T-helper 2 cell treated with Interferon-gamma antibody and Interleukin-4, amounts not matched to agents 100 ng/mL and 5 ng/mL, for 36 hours (primary cell): ENCODE results near the gene CSTB. TPM values are rescaled to one million over a fixed set of nuclear protein-coding genes. Genes with fewer than 3 reads are reported as not detected.

Experiments
- intact Hi-C: fragments of 100-400 bp; cut with micrococcal nuclease; formaldehyde crosslinking; loops from one replicate; pipeline ENCODE4 v1.15.1; 2023
- total RNA-seq: library from RNA; stranded (reverse); gene quantifications from 2 replicates; pipeline ENCODE4 v1.2.3, GENCODE V29; 2022

CSTB gene
- total RNA-seq, 1 donor from 2014 or later: 63.8 TPM

- intact Hi-C loops: no loop called here
These were observed 42.5 kb downstream of the CSTB start for GRCh38 chr21:43733529-43734071.

DNA sequence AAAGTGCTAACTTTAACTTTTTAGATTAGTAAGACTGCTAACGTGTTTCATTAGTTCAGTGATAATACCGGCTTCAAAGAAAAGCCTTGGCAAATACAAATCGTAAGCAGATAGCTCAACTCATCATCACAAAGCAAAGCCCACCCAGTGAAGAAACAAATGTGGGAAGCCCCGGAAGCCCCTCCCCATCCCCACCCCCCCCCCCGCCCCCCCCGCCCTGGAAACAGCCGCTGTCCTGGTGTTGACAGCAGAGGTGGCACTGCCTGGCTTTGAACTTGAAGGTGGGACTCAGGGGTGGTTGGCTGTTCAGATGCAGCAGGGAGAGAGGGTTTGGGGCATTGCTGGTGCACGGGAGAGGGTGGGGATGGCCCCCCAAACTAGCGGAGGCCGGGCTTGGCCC lies 43.0 kb downstream of the CSTB start:
- intact Hi-C loops: no loop called here

- intact Hi-C loops: no loop called here
These were observed 44.0 kb downstream of the CSTB start for GRCh38 chr21:43731891-43732711.

GRCh38 chr21:43731476-43731875 lies 44.6 kb downstream of the CSTB start:
- intact Hi-C loops: no loop called here

- intact Hi-C loops: loop anchor here (5.0 kb wide), 2 partner anchors 49 to 66 kb away; partner anchors contain the start of gene CSTB
These were observed 47.4 kb downstream of the CSTB start for GRCh38 chr21:43728467-43729390.

GRCh38 chr21:43728154-43728466 lies 48.0 kb downstream of the CSTB start:
- intact Hi-C loops: loop anchor here (5.0 kb wide), 2 partner anchors 49 to 66 kb away; partner anchors contain the start of gene CSTB

DNA sequence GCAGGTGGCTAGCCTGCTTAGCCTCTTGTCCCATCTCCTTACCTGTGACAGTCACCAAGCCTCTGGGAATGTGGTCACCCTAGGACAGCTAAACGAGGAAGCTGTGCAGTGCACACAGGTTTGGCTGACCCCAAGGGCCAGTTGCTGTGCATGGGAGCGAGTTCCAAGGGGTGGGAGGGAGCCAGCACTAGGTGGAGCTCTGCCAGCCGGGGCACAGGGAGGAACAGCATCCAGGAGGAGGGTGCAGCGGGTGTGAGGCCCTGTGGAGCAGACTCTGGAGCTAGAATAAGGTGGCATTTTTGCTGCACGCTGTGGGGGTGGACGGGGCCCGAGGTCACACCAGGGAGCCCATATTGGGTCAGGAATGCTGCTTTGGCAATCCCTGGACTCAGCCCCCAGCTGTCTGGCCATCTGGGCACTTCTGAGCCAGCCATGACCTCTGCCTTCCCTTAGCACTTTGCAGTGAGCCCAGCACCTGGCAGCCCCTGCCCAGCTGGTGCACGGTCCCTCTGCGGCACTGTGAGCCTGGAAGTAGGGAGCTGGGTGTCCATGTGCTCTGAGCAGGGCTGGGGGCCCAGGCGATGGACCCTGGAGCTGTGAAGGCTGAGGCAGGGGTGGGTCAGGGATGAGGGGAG lies 48.5 kb downstream of the CSTB start:
- intact Hi-C loops: loop anchor here (5.0 kb wide), 2 partner anchors 50 to 65 kb away; partner anchors contain the start of gene CSTB

DNA sequence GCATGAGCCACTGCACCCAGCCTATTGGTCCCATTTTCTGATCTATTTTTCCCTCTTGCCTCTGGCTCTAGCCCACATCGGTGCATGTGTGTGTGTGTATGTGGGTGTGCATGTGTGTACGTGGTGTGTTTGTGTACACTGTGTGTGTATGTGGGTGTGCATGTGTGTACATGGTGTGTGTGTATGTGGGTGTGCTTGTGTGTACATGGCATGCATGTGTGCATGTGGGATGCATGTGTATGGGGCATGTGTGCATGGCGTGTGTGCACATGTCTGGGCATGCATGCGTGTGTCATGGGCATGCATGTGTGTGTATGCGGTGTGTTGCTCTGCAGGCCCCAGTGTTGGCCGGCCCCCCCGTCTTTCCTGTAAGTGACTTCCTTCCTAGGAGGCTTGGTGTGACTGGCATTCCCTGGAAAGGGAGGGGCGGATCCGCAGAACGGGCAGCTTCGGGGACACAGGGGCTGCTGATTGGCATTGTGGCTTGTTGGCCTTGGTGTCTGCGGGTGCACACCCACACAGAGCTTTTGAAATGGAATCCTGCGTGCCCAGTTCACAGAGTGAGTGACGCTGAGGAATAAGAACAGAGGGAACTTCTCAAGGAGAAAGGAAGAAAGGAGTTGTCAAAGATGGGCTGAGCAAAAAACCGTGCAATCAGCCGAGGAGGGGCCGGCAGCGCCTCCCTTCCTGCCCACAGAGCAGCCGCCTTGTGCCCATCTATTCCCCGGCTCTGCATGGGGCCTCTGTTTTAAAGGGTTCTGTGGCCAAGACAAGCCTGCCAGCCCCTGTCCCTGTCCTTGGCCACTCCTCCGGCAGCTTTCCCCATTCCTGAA lies 49.2 kb downstream of the CSTB start:
- intact Hi-C loops: loop anchor here (5.0 kb wide), 2 partner anchors 50 to 65 kb away; partner anchors contain the start of gene CSTB

Other genes with a start within 250 kb of the CSTB start
- gene HSF2BP, start 116.8 kb downstream of the CSTB start, total RNA-seq: 0.30 and 0.50 TPM in 2 replicates
- gene RRP1B, start 116.7 kb downstream of the CSTB start, total RNA-seq: 52.6 and 55.0 TPM in 2 replicates
- gene PDXK, start 57.2 kb downstream of the CSTB start, total RNA-seq: 88.9 and 92.4 TPM in 2 replicates
- gene RRP1, start 13.3 kb upstream of the CSTB start, total RNA-seq: 34.9 and 35.8 TPM in 2 replicates
- gene AGPAT3, start 88.9 kb upstream of the CSTB start, total RNA-seq: 126 and 127 TPM in 2 replicates
- 70.4 and 73.8 TPM in 2 replicates for gene TRAPPC10, start 236.0 kb upstream of the CSTB start, total RNA-seq